HG02610 (cell line): ENCODE results near the gene CHID1.

Experiments used
- ATAC-seq: cut with Tn5 transposase; IDR thresholded peaks from one replicate; pipeline ENCODE4 v1.9.1; 2021; ENCODE audit warnings: mild to moderate bottlenecking, moderate library complexity; ENCODE audit not compliant: unreplicated experiment

CHID1 gene

DNA sequence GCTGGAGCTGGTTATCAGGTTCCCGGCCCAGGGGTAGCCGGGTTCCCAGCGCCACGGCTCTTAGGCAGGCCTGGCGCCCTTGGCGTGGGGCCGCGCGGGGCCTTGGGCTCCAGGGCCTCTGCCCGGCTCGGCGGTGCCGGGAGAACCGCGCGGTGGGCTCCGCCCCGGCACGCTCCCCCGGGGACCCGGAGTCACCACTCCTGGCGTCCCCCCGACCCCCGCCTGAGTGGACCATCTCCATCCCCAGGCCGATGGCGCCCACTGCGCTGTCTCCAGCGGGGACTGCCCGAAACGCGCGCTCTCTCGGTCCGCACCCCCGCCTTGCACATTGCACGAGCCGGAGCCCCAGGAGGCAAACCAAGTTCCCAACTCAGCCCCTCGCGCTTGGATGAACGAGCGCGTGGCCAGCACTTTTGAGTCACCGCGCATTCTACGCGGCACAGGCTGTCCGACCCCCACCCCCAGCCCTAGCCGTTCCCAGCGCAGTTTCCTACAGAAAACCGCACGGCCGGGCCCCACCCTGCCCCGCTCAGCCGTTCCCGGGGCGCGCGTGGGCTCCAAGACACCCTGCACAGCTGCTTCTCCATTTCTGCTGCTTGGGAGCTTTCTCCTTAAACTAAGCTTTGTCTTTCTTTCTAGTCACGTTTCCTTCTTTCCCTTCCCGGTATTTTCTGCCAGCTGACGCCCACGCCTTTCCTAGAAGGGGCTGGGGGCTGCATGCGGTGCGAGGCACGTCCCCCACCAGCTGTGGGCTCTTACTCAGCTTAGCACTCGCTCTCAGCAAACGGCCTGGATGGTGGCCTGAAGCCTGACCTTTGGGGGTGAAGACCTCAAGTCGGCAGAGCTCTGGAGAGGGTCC, 650 bp upstream of the CHID1 start:
- ATAC-seq, result peak; percentile 25

- no peak for ATAC-seq
These were observed 494 bp downstream of the CHID1 start for GRCh38 chr11:910044-910588.

GRCh38 chr11:909406-909805, 1.2 kb downstream of the CHID1 start:
- ATAC-seq, result no peak

DNA sequence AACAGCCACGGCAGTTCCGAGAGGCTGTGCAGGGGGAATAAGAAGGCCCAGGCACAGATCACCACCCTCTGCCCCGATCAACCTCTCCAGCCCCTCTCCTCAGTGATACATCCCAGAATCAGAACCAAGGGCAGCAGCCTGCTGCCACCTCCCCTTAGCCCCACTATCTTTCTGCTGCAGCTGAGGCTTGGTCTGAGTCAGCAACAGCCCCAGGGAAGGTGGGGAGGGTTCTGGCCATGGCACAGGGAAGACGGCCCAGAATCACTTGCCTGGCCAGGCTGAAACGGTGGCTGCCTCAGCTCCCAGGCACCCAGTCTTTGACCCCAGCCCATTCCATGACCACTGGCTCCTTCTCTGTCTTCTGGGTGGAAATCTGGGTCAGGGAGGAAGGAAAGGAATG, 2.3 kb downstream of the CHID1 start:
- ATAC-seq, result no peak

- no peak for ATAC-seq
These were observed 2.9 kb downstream of the CHID1 start for GRCh38 chr11:907668-908067.

DNA sequence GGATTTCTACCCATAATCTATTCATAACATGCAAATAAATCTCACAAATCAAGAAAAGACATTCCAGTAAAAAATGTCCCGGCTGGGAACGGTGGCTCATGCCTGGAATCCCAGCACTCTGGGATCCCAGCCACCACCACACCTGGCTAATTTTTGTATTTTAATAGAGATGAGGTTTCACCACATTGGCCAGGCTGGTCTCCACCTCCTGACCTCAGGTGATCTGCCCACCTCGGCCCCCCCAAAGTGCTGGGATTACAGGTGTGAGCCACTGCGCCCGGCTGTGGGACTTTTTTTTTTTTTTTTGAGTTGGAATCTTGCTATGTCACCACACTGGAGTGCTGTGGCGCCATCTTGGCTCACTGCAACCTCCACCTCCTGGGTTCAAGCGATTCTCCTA, 4.7 kb downstream of the CHID1 start:
- no peak for ATAC-seq

- no peak for ATAC-seq
These were observed 6.2 kb downstream of the CHID1 start for GRCh38 chr11:904380-904779.

DNA sequence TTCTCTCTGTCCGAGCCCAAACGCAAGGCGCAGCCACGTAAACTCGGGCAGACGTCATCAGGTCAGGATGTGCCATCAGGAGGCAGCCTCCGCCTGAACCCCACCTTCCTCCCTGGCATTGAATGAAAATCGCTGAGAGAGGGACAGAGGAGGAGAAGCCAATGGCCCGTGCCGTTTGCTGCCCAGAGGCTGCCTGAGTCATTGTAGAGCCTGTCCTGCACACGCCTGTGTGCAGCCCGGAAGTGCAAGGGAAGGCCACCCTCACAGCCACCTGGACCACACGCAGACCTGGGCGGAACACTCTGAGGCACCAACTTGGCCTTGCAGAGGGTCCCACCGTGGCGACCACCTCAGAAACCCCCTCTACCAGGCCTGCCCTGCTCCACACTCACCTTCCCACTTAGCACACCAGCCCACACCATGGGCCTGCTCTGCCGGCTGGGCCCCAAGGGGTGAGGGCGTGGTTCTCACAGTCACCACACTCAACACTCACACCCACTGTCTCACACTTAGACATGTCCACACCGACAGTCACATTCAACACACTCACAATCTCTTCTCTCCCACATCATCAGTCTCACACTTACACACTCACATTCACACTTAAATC, 9.1 kb downstream of the CHID1 start:
- ATAC-seq, result no peak

GRCh38 chr11:900545-900944, 10.1 kb downstream of the CHID1 start:
- ATAC-seq, result no peak

DNA sequence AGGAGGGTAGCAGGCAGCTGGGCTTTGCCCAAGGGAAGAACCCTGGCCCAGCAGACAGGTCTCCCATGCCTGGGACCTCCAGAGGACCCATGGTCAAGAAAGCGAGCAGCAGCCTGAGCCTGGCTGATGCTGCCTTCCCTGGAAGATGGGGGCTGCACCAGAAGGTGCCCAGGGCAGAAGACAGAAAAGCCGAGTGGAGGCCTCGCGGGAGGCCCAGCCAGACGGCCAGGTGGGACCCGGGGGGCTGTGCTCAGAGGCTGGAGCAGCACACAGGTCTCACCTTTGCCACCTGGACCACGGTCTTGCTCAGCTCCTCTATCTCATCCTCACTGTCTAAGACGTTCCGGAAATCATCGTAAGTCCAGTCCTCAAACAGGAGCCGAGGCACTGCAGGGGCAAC, 10.9 kb downstream of the CHID1 start:
- ATAC-seq, result no peak

GRCh38 chr11:898540-899190, 11.9 kb downstream of the CHID1 start:
- no peak for ATAC-seq

GRCh38 chr11:898143-898511, 12.5 kb downstream of the CHID1 start:
- no peak for ATAC-seq

GRCh38 chr11:897253-898142, 13.1 kb downstream of the CHID1 start:
- no peak for ATAC-seq

- ATAC-seq, result no peak
These were observed 15.1 kb downstream of the CHID1 start for GRCh38 chr11:895331-896110.

DNA sequence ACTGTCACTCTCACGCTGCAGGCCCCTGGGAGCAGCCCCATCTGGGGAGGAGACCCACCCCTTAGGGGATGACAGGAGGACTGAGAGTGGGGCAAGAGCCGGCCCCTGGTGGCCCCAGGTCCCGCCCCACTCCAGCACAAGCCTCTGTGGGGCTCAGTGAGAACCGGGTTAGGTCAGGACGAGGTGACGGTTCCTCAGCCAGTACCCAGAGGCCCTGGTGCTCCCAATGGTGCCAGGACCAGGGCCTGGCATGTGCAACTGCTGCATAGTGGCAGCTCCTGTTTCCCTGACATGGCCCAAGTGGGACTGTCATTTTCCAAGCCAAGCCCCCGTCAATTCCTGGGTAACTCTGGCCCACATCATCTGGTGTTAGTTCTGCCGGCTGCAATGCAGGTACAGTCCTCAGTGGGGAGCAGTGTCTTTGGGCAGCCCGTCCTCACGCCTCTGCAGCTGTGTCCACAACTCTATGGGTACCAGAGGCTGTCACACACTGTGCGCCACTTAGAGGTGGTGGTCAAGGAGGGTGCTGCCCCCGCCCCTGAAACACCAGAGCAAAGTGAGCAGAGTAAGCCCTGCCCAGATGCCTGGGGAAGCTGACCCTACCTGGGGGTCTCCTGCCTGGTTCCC, 15.9 kb downstream of the CHID1 start:
- ATAC-seq, result no peak

DNA sequence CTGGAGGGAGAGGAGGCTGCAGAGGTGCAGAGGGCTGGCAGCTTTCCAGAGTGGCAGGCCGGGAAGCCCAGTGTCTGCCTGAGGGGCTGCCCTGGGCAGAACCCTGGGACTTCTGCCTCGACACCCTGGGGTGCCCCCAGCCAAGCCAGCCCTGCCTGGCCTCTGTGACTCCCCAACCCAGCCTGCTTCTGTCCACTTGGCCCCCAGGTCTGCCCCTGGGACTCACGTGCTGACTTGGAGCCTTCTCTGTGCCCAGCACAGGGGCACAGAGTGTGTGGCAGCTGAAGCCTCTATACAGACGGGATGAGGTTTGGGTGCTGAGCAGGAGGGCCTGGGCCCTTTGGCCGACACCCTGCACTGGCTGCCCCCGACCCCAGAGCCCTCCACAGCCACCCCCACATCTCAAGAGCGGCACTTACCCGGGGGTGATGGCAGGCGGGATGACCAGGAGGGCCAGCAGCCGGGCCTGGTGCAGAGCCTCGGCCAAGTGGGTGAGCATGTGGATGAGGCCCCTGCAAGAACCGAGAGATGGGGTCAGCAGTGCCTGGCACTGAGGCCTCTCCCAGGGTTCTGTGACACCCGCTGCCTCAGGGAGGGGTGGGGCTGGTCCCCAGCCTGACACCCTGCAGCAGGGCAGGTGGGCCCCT, 17.5 kb downstream of the CHID1 start:
- no peak for ATAC-seq

DNA sequence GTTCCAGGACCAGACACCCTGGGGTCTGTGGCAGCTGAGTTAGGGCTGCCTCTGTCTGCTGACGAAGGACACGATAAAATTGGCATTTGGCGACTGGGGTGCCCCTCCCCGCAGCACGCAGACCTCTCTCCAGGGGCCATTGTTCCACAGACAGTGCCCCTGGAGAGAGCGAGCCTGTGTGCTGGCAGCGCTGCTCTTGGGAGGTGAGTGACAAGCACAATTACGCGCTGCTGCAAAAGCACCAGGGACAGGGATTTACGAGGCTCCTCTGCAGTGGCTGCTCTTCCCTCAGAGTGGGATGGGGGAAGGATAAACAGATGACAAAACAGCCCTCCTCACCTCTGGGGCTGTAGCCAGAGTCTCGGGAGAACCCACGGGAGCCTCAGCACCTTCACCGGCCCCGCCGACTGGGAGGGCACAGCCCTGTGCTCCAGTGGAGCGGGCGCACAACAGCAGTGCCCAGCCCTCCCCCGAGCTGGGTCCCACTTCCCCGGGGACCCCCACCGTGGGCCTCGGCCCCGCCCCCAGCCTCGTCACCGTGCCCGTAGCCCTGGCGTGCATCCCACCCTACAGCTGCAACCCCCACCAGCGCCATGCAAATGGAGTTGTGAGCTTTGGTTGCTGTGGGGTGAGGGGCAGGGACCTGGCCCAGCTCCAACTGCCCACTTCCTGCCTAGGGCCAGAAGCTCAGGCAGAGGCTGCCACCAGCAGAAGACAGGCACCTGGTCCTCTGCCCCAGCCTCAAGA, 19.6 kb downstream of the CHID1 start:
- no peak for ATAC-seq

DNA sequence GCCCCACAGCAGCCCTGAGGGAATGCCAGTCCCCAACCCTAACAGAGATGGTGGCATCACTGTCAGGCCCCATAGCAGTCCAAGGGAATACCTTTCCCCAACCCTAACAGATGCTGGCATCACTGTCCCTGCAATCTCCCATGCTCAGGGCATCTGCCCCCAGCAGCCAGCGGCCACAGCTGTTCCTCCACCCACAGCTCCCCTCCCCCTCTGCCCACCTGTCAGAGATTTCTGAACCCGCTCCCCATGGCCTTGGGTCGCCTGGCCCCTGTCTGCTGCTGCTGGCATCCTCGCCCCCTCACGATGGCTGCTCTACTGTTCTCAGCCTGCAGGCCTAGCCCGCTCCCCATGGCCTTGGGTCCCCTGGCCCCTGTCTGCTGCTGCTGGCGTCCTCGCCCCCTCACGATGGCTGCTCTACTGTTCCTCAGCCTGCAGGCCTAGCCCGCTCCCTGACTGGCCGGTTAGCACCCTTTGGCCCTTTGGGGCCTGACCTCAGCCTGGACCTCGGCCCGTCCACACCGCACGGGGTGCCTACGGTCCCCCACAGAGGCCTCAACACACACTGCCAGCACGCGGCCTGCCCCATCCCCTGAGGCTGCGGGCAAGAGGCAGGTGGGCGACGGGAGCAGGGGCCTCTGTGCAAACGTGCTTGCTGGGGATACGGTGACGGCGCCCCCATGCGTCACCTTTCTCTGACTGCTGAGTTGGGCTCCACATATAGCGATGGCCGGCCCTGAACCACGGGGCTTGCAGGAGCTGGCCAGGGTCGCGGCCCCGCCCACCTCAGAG, 20.7 kb downstream of the CHID1 start:
- no peak for ATAC-seq
